ENCODE data around the gene TSSK6.

GRCh38 chr19:19537075-19538048 lies 22.0 kb upstream of the TSSK6 start:
- TF ChIP-seq, protein P1, sequence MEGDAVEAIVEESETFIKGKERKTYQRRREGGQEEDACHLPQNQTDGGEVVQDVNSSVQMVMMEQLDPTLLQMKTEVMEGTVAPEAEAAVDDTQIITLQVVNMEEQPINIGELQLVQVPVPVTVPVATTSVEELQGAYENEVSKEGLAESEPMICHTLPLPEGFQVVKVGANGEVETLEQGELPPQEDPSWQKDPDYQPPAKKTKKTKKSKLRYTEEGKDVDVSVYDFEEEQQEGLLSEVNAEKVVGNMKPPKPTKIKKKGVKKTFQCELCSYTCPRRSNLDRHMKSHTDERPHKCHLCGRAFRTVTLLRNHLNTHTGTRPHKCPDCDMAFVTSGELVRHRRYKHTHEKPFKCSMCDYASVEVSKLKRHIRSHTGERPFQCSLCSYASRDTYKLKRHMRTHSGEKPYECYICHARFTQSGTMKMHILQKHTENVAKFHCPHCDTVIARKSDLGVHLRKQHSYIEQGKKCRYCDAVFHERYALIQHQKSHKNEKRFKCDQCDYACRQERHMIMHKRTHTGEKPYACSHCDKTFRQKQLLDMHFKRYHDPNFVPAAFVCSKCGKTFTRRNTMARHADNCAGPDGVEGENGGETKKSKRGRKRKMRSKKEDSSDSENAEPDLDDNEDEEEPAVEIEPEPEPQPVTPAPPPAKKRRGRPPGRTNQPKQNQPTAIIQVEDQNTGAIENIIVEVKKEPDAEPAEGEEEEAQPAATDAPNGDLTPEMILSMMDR (IDR thresholded peaks at IDR 0.05; ENCODE audit: poor library complexity): no peak
- TF ChIP-seq EZH2 (IDR thresholded peaks at IDR 0.05; ENCODE audit: borderline replicate concordance) (no peak), EZH2phosphoT487 (IDR thresholded peaks at IDR 0.05; ENCODE audit: low read depth, severe bottlenecking, unreplicated experiment) (no peak)

Measured in hepatocyte (in vitro differentiated cells).